Measurements from ENCODE around the gene RASGRP2.

Gene RASGRP2

DNA sequence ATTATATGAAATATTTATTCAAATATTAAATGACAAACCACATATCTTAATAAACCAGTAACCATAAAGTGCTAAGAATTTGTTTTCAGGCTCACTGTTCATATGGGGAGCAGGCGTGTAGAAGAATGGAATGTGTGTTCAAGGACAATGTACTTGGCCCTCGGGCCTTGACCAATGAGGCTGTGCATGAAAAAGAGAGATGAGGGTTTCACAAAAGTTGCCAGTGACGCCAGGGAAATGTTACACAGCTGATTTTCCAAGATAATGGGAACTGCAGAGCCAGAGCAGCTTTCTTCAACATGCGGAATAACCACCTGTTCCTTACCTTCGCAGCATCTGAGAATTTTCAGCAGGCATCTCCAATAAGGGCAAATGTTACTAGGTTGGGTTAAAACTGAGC lies 30.2 kb upstream of the RASGRP2 start:
- intact Hi-C loops (cut with DNase I), result no loop called here
- peak in 2 of 42 donors; percentile 2 to 16 for DNase-seq

GRCh38 chr11:64772303-64773018 lies 28.5 kb upstream of the RASGRP2 start:
- no peak for DNase-seq
- intact Hi-C loops (cut with DNase I), result no loop called here

DNA sequence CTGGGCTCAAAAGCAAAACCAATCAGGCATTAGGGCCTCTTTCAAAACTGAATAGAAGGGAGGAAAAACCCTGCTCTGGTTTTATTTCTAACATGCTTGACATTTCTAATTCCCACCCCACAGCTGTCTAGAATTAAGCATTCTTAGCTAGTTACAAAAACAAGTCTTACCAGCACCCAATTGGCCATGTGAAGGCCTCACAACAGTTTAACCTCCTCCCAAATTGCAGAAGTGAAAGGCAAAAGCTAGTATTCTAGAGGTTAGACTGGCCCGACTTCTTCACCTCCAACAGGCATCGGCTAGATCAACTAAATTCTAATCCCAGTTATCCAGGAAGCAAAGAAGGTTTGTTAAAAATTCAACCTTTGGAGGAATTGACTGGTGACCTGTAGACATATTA lies 27.9 kb upstream of the RASGRP2 start:
- intact Hi-C loops (cut with DNase I), result no loop called here
- DNase-seq, result no peak

DNA sequence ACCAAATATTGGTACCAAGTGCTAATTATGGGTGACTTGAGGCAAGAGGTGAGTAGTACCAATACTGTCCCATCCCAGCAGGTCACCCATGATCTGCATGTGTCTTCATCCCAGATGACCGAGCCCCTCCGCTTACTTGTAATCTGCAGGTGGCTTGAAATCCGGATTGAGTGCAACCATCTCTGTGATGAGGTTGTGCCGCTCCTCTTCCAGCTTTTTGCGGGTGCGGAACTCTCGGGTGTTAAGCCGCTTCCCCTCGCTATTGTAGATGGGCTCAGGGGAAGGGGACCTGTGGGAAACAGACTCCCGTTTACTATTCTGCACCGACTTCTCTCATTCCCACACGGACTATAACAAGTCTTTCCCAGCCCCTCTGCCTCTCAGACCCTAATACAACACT lies 26.2 kb upstream of the RASGRP2 start:
- peak in 3 of 42 donors; percentile 5 to 10 (median 9) for DNase-seq

DNA sequence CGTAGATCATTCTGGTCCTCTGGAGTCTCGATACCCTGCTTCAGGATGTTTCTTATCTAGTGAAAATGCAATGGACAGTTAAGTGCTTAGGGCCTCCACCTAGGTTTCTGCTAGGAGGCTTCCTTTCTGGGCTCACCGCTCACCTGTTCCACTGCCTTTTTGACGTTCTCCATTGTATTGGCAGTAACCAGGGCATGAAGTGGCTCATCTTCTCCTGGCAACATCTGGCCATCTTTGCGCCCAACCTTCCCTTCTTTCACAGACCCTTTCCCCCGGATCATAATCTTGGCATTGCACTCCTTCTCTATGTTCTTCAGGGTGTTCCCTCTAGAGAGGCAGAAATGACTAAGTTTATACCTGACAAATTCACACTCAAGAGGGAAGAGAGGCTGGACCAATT lies 25.3 kb upstream of the RASGRP2 start:
- intact Hi-C loops (cut with DNase I), result no loop called here
- DNase-seq, result no peak

More for the DNA sequence above, 26.2 kb upstream of the RASGRP2 start:
- intact Hi-C loops (cut with DNase I), result no loop called here

- peak in 1 of 42 donors; percentile 15 for DNase-seq
- intact Hi-C loops (cut with DNase I), result no loop called here
Observed at GRCh38 chr11:64768300-64768694, 24.4 kb upstream of the RASGRP2 start.

DNA sequence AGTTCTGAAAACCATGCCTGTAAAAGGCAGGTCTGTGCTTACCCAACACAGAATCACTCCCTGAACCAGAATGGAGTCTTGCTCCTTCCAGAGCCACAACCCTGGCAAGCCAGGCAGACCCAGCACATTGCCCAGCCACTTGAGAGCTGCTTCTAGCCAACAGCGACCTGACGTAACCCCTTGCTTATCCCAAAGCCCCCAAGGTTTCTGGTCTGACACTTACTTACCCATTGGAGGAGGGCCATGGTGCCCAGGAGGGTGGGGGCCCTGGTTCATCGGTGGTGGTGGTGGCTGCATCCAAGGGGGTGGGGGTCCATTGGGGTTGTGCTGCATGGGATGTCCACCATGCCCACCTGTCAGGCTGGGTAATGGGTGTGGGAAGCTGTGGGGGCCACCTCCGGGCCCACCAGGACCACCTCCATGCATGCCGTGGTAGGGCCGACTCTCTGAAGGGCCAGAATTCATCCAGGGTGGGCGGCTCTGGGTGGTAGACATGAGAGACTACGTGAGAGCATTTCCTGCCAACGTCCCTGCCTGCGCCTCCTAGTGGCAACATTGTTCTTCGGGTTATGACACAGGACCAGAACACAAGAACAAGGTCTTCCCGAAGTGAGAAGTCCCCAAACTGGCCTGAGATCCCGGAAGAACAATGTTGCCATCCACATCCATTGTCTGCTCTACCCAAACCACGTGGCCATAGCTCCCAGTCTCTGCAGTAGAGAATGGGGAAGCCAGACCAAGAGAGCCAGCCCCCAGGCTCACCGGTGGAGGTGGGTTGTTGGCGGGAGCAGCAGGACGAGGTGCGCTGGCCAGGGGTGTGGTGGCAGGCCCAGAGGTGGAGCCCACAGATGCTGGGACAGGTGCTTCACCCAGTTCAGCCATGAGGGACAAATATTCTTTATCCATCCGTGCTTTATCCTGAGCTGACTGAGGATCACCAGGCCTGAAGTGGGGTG lies 23.7 kb upstream of the RASGRP2 start:
- DNase-seq, result peak in 39 of 42 donors; percentile 18 to 86 (median 72)
- intact Hi-C loops (cut with DNase I), result no loop called here

GRCh38 chr11:64766881-64767280 lies 22.9 kb upstream of the RASGRP2 start:
- intact Hi-C loops (cut with DNase I), result no loop called here
- peak in 4 of 42 donors; percentile 1 to 28 (median 16) for DNase-seq

DNA sequence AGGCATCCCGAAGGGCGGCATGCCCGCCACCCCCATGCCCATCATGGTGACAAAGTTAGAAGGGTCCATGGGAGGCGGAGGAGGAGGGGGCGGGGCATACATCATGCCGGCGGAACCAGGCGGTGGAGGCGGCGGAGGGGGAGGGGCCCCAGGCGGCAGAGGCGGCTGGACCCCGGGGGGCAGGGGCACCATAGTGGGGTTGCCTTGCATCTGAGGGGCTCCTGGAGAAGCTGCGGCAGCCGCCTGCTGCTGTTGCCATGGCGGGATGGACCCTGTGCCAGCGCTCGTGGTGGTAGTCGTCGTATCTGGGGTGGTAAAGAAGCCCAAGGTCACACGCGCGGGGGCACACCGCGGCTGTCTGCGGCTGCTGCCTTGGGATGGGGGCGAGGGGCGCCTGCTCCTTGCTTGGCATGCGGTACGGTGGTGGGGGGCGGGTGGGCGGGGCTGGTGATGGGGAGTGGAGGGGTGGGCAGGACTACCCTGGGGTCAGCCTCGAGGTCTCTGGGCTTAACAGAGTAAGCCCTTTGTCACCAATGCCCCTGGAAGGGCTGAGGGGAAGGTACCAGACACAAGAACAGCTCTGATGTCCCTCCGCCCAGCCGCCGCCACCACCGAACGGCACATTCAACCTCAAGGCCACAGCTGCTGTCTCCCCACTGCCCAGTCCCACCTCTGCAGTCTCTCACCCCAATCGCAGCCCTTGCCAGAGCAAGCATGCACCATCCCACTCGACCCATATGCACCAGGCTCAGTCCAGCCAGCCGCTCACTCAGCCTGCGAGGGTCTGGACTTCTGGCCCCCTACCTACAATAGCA lies 22.1 kb upstream of the RASGRP2 start:
- DNase-seq, result peak in 6 of 42 donors; percentile 2 to 34 (median 28)
- intact Hi-C loops (cut with DNase I), result no loop called here

- intact Hi-C loops (cut with DNase I), result no loop called here
- peak in 4 of 42 donors; percentile 29 to 48 (median 38) for DNase-seq
Observed at GRCh38 chr11:64765291-64765850, 21.4 kb upstream of the RASGRP2 start.

- peak in 4 of 42 donors; percentile 15 to 32 (median 22) for DNase-seq
- intact Hi-C loops (cut with DNase I), result no loop called here
Observed at GRCh38 chr11:64764753-64765152, 20.8 kb upstream of the RASGRP2 start.

- intact Hi-C loops (cut with DNase I), result no loop called here
- peak in 6 of 42 donors; percentile 6 to 36 (median 30) for DNase-seq
Observed at GRCh38 chr11:64764040-64764611, 20.2 kb upstream of the RASGRP2 start.

DNA sequence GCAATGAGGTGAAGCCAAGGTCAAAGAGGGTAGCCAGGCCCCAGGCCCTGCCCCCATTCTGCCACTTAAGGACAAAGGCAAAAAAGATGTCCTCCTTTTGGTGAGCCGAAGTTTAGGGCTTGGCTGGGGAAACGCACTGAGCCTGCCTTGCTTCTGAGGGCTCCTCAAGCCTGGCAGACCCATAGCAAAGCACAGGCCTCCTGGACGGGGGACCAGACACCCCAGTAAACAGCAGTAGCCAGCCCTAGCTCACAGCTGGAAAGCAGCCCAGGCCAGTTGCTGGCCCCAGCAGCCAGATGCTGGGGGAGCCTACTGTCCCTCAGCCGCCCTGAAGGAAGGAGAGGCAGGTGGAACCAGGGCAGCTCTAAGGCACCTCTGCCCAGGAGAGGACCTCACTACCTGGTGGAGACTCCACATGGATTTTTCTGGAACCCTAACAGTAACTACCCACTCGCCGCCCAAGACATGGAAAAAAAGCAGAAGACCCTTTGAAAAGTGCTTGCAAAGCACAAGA lies 19.6 kb upstream of the RASGRP2 start:
- intact Hi-C loops (cut with DNase I), result no loop called here
- DNase-seq, result peak in 7 of 42 donors; percentile 17 to 60 (median 32)

- peak in 29 of 42 donors; percentile 8 to 88 (median 62) for DNase-seq
Observed at GRCh38 chr11:64762674-64763525, 19.0 kb upstream of the RASGRP2 start.

GRCh38 chr11:64762277-64762673 lies 18.3 kb upstream of the RASGRP2 start:
- intact Hi-C loops (cut with DNase I), result no loop called here
- peak in 13 of 42 donors; percentile 28 to 67 (median 48) for DNase-seq

More at GRCh38 chr11:64762674-64763525, 19.0 kb upstream of the RASGRP2 start:
- intact Hi-C loops (cut with DNase I), result no loop called here

- DNase-seq, result peak in 8 of 42 donors; percentile 11 to 36 (median 26)
- intact Hi-C loops (cut with DNase I), result no loop called here
Observed at GRCh38 chr11:64760759-64761420, 16.9 kb upstream of the RASGRP2 start.

Measured in head of caudate nucleus (tissue), 42 donors.